HL-60 (cell line): ENCODE data around the gene IDH3A.

ENCODE experiments used
- CTCF ChIP-seq: IDR thresholded peaks from one replicate; pipeline ENCODE4 v1.5.1; 2011; ENCODE audit warnings: low read length, control low read depth, inconsistent platforms; ENCODE audit not compliant: insufficient read depth
- GABPA ChIP-seq: IDR thresholded peaks from 2 replicates; pipeline ENCODE4 v1.6.1; 2012; ENCODE audit warnings: low read depth
- POLR2AphosphoS5 ChIP-seq: IDR thresholded peaks from 2 replicates; pipeline ENCODE4 v1.6.1; 2012; ENCODE audit warnings: low read depth
- REST ChIP-seq: IDR thresholded peaks from 2 replicates; pipeline ENCODE4 v1.6.1; 2012; ENCODE audit warnings: low read depth; ENCODE audit not compliant: insufficient replicate concordance
- SPI1 ChIP-seq: IDR thresholded peaks from 2 replicates; pipeline ENCODE4 v1.6.1; 2012; ENCODE audit warnings: low read depth, mild to moderate bottlenecking, borderline replicate concordance

GRCh38 chr15:78110916-78111475, 38.2 kb upstream of the IDH3A start:
- TF ChIP-seq CTCF (no peak), GABPA (no peak), REST (no peak), POLR2AphosphoS5 (no peak), SPI1 (no peak)
